Neural progenitor cell (in vitro differentiated cells): ENCODE measurements around the gene BAG1. TPM values are rescaled to one million over a fixed set of nuclear protein-coding genes. Genes with fewer than 3 reads are reported as not detected.

Experiments
- DNase-seq: peaks from one replicate; pipeline ENCODE4 v3.0.0-alpha.2; 2016; ENCODE audit warnings: low spot score
- H2AFZ ChIP-seq: fragments of 200-600 bp; sonication (generic); replicated peaks from 2 replicates; pipeline ENCODE4 v1.6.1; 2016; ENCODE audit warnings: antibody characterized with exemption
- H3F3A ChIP-seq: fragments of 200-600 bp; sonication (generic); 2 replicates; pipeline ENCODE4 v1.6.1; 2016; ENCODE audit warnings: antibody characterized with exemption, low read depth
- H3K27ac ChIP-seq: fragments of 200-600 bp; sonication (generic); 2 replicates; pipeline ENCODE4 v1.5.1; 2016; ENCODE audit warnings: mild to moderate bottlenecking
- H3K27me3 ChIP-seq: fragments of 200-600 bp; sonication (generic); 2 replicates; pipeline ENCODE4 v1.6.1; 2016; ENCODE audit warnings: mild to moderate bottlenecking, moderate library complexity
- H3K36me3 ChIP-seq: fragments of 200-600 bp; sonication (generic); 2 replicates; pipeline ENCODE4 v1.5.1; 2016
- H3K4me1 ChIP-seq: fragments of 200-600 bp; sonication (generic); 2 replicates; pipeline ENCODE4 v1.6.1; 2016; ENCODE audit warnings: mixed run types
- H3K4me2 ChIP-seq: fragments of 200-600 bp; sonication (generic); 2 replicates; pipeline ENCODE4 v1.6.1; 2016
- H3K4me3 ChIP-seq: fragments of 200-600 bp; sonication (generic); 2 replicates; pipeline ENCODE4 v1.5.1; 2016
- H3K79me2 ChIP-seq: fragments of 200-600 bp; sonication (generic); 2 replicates; pipeline ENCODE4 v1.6.1; 2016; ENCODE audit warnings: low read depth
- H3K9ac ChIP-seq: fragments of 200-600 bp; sonication (generic); 2 replicates; pipeline ENCODE4 v1.6.1; 2016
- H3K9me3 ChIP-seq: fragments of 200-600 bp; sonication (generic); 2 replicates; pipeline ENCODE4 v1.5.1; 2016; ENCODE audit warnings: low read depth
- H4K20me1 ChIP-seq: fragments of 200-600 bp; sonication (generic); 2 replicates; pipeline ENCODE4 v1.6.1; 2016; ENCODE audit warnings: low read depth
- H3K27ac Mint-ChIP-seq: 3 replicates; pipeline ENCODE4 v1.8.0; 2021; ENCODE audit warnings: mixed read lengths
- H3K27me3 Mint-ChIP-seq: 2 replicates; pipeline ENCODE4 v1.8.0; 2022; ENCODE audit warnings: low read depth, mild to moderate bottlenecking, inconsistent platforms, moderate library complexity, mixed read lengths; ENCODE audit not compliant: insufficient read depth
- H3K36me3 Mint-ChIP-seq: 3 replicates; pipeline ENCODE4 v1.8.0; 2021; ENCODE audit warnings: mixed read lengths
- H3K4me1 Mint-ChIP-seq: 3 replicates; pipeline ENCODE4 v1.8.0; 2021; ENCODE audit warnings: mixed read lengths
- H3K4me3 Mint-ChIP-seq: 3 replicates; pipeline ENCODE4 v1.8.0; 2021; ENCODE audit warnings: mild to moderate bottlenecking, moderate library complexity, mixed read lengths
- H3K9me3 Mint-ChIP-seq: 3 replicates; pipeline ENCODE4 v1.8.0; 2020; ENCODE audit warnings: mixed read lengths
- EZH2 ChIP-seq: fragments of 200-600 bp; sonication (generic); IDR thresholded peaks from 2 replicates; pipeline ENCODE4 v1.6.1; 2017; ENCODE audit warnings: antibody characterized with exemption, mild to moderate bottlenecking, moderate library complexity
- EZH2phosphoT487 ChIP-seq: fragments of 200-600 bp; sonication (generic); IDR thresholded peaks from 2 replicates; pipeline ENCODE4 v1.6.1; 2017; ENCODE audit warnings: antibody characterized with exemption
- total RNA-seq: library from RNA; depleted of rRNA; stranded (reverse); fragments of >200 nt; gene quantifications from 2 replicates; pipeline ENCODE4 v1.2.3, GENCODE V29; 2015; ENCODE audit warnings: low replicate concordance
- TF ChIP-seq, protein P1 (sequence below): fragments of 200-600 bp; sonication (generic); IDR thresholded peaks from 2 replicates; pipeline ENCODE4 v1.5.1; 2017; ENCODE audit warnings: antibody characterized with exemption, mild to moderate bottlenecking

Gene BAG1
- total RNA-seq, 1 donor from 2014 or later = 44.3 TPM

DNA sequence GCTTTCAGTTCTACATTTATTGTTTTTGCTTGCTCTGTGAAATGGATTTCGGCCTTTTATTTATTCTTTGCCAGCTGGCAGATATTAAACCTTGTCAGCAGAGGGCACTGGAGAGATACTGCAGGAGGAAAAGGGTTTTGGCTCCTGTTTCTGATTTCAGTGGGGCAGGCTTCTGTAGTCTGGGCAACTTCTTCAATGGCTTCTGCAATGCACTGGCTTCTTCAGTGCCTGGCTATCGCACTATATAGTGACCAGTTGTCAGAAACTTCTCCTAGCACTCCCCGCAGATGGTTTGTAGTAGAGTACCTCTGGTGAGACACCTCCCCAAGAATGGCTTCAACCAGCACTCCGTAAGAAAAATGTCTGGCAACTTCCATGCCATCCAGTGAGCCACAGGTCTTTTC, 22.6 kb upstream of the BAG1 start:
- Histone ChIP-seq H3K36me3 (no peaks in the 10 kb centered on the region), H3K4me3 (no peak overlapping the region), H3K79me2 (peaks cover 18% of the 10 kb centered on the region), H3K27ac (no peak overlapping the region), H4K20me1 (no peaks in the 10 kb centered on the region), H2AFZ (no peak overlapping the region), H3F3A (peaks cover 13% of the 10 kb centered on the region), H3K4me1 (peaks cover 4% of the 10 kb centered on the region), H3K9ac (no peak overlapping the region), H3K27me3 (no peaks in the 10 kb centered on the region), H3K4me2 (no peak overlapping the region), H3K9me3 (no peaks in the 10 kb centered on the region)
- no peak overlapping the region for H3K4me3 Mint-ChIP-seq
- H3K9me3 Mint-ChIP-seq = no peaks in the 10 kb centered on the region
- peaks cover 5% of the 10 kb centered on the region for H3K27me3 Mint-ChIP-seq
- H3K27ac Mint-ChIP-seq = no peak overlapping the region
- peaks cover 12% of the 10 kb centered on the region for H3K4me1 Mint-ChIP-seq
- H3K36me3 Mint-ChIP-seq = no peaks in the 10 kb centered on the region
- no peak for TF ChIP-seq EZH2phosphoT487
- TF ChIP-seq, protein P1, sequence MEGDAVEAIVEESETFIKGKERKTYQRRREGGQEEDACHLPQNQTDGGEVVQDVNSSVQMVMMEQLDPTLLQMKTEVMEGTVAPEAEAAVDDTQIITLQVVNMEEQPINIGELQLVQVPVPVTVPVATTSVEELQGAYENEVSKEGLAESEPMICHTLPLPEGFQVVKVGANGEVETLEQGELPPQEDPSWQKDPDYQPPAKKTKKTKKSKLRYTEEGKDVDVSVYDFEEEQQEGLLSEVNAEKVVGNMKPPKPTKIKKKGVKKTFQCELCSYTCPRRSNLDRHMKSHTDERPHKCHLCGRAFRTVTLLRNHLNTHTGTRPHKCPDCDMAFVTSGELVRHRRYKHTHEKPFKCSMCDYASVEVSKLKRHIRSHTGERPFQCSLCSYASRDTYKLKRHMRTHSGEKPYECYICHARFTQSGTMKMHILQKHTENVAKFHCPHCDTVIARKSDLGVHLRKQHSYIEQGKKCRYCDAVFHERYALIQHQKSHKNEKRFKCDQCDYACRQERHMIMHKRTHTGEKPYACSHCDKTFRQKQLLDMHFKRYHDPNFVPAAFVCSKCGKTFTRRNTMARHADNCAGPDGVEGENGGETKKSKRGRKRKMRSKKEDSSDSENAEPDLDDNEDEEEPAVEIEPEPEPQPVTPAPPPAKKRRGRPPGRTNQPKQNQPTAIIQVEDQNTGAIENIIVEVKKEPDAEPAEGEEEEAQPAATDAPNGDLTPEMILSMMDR = peak; percentile 70
- no peak for TF ChIP-seq EZH2
- peak; percentile 65 for DNase-seq

DNA sequence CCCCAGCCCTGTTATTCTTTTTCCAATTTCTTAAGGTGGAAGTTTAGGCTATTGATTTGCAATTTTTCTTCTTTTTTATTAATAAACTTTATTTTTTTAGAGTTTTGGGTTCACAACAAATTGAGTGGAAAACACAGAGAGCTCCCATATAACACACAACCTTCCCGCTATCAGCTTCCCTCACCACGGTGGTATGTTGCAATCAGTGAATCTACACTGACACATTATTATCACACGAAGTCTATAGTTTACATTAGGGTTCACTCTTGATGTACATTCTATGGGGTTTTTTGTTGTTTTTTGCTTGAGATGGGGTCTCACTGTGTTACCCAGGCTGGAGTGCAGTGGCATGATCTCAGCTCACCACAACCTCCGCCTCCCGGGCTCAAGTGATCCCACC, 21.0 kb upstream of the BAG1 start:
- no peak for DNase-seq
- Mint-ChIP-seq H3K9me3 (no peaks in the 10 kb centered on the region), H3K27ac (no peak overlapping the region), H3K27me3 (no peaks in the 10 kb centered on the region), H3K4me3 (no peak overlapping the region), H3K4me1 (peaks cover 3% of the 10 kb centered on the region), H3K36me3 (no peaks in the 10 kb centered on the region)
- peaks cover 2% of the 10 kb centered on the region for H3K79me2 ChIP-seq
- H4K20me1 ChIP-seq = no peaks in the 10 kb centered on the region
- no peak overlapping the region for H3K4me3 ChIP-seq
- no peaks in the 10 kb centered on the region for H3K9me3 ChIP-seq
- no peak overlapping the region for H3K4me2 ChIP-seq
- H3K4me1 ChIP-seq = no peaks in the 10 kb centered on the region
- H2AFZ ChIP-seq = no peak overlapping the region
- no peak overlapping the region for H3K27ac ChIP-seq
- H3K36me3 ChIP-seq = peaks cover 6% of the 10 kb centered on the region
- H3K9ac ChIP-seq = no peak overlapping the region
- H3K27me3 ChIP-seq = no peaks in the 10 kb centered on the region
- TF ChIP-seq EZH2 (no peak), EZH2phosphoT487 (no peak)
- TF ChIP-seq, protein P1 = no peak
- H3F3A ChIP-seq = peaks cover 13% of the 10 kb centered on the region

DNA sequence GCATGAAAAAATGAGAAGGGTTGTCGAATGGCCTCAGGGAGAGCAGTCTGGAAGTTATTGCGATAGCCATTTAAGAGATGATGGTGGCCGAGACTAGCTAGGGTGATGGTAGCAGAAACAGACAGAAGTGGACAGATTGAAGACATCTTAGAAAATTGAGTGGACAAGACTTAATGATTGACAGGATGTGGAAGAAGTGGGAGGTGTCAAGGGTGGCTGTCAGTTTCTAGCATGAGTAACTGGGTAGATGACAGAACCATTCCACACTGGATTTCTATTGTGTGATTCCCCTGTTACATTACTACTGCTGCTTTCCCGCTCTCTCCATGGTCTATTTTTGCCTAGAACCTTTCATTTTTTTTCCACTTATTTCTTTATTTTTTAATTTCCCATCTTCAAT, 13.0 kb upstream of the BAG1 start:
- H4K20me1 ChIP-seq = no peaks in the 10 kb centered on the region
- no peaks in the 10 kb centered on the region for H3K9me3 ChIP-seq
- no peak for DNase-seq
- peaks cover 8% of the 10 kb centered on the region for H3K36me3 ChIP-seq
- Mint-ChIP-seq H3K9me3 (no peaks in the 10 kb centered on the region), H3K27me3 (no peaks in the 10 kb centered on the region), H3K27ac (no peak overlapping the region), H3K4me3 (no peak overlapping the region), H3K36me3 (peaks cover 8% of the 10 kb centered on the region), H3K4me1 (no peaks in the 10 kb centered on the region)
- no peaks in the 10 kb centered on the region for H3K79me2 ChIP-seq
- no peak overlapping the region for H3K4me3 ChIP-seq
- H3K27ac ChIP-seq = no peak overlapping the region
- no peak overlapping the region for H2AFZ ChIP-seq
- H3K27me3 ChIP-seq = no peaks in the 10 kb centered on the region
- no peaks in the 10 kb centered on the region for H3F3A ChIP-seq
- H3K4me2 ChIP-seq = no peak overlapping the region
- H3K9ac ChIP-seq = no peak overlapping the region
- TF ChIP-seq, protein P1 = no peak
- TF ChIP-seq EZH2phosphoT487 = no peak
- no peaks in the 10 kb centered on the region for H3K4me1 ChIP-seq

DNA sequence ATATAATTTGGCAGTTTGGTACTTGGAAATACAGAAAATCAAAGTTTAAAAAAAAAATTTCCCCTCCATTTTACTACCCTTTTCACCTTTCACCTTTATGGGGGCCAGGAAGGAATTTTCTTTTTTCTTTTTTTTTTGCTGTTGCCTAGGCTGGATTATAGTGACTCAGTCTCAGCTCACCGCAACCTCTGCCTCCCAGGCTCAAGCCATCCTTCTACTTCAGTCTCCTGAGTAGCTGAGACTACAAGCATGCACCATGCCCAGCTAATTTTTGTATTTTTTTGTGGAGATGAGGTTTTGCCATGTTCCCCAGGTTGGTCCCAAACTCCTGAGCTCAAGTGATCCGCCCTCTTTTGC, 9.4 kb upstream of the BAG1 start:
- Histone ChIP-seq H3K36me3 (no peaks in the 10 kb centered on the region), H3K4me2 (no peak overlapping the region), H3F3A (no peaks in the 10 kb centered on the region), H4K20me1 (no peaks in the 10 kb centered on the region), H3K27me3 (no peaks in the 10 kb centered on the region), H3K27ac (no peak overlapping the region), H3K9me3 (no peaks in the 10 kb centered on the region), H3K79me2 (no peaks in the 10 kb centered on the region), H2AFZ (no peak overlapping the region), H3K4me3 (no peak overlapping the region), H3K9ac (no peak overlapping the region), H3K4me1 (no peaks in the 10 kb centered on the region)
- TF ChIP-seq EZH2phosphoT487 (no peak), EZH2 (no peak)
- TF ChIP-seq, protein P1 = no peak
- Mint-ChIP-seq H3K4me1 (no peaks in the 10 kb centered on the region), H3K36me3 (peaks cover 15% of the 10 kb centered on the region), H3K9me3 (no peaks in the 10 kb centered on the region), H3K4me3 (no peak overlapping the region), H3K27me3 (no peaks in the 10 kb centered on the region), H3K27ac (no peak overlapping the region)
- no peak for DNase-seq
